Stromal cell of bone marrow (primary cell): ENCODE data around the gene HOXA7.

Experiments
- DNase-seq: peaks from one replicate; pipeline ENCODE4 v3.0.0-alpha.2; 2012; ENCODE audit warnings: low read depth

Gene HOXA7

DNA sequence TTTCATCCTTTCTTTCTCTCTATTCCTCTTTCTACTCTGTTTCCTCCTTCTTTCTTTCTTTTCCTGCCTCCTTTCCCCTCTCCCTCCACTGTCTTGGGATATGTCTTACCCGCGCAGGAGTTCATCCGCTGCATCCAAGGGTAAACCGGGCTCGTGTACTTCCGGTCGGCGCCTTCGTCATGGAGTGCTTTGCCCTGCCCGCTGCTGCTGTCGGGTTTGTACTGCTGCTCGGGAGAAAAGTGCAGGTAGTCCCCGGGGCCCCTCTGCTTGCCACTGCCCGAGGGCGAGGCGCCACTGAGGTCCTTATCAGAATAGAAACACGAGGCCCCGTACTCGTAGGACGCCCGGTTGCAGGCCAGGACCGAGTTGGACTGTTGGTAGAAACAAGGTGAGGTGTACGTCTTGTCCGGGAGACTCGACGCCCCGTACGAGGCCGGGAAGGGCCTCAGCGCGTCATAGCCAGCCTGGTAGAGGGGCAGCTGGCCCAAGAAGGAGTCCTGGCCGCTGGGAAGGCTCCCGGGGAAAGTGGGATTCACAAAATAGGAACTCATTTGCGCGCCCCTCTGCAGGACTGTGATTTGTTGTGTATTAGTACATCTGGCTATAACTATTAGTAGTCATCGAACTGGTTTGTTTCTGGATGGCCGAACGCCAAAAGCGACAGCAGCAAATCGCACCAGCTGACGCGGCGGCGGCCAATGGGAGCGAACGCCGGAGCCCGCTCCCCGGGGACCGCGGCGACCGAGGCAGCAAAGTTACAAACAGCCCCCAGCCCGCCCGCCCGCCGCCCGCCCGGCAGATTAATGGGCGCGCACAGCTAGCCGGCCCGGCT lies 9.1 kb downstream of the HOXA7 start, which contains the start of gene HOXA6:
Gene HOXA6 (minus strand): TSS at position 576 of the 832 bp plus-strand sequence. CDS start 25 bp downstream, at position 551.
- DNase-seq: no peak

GRCh38 chr7:27146491-27147198 lies 9.8 kb downstream of the HOXA7 start:
- no peak for DNase-seq

- DNase-seq: no peak
These were observed 10.5 kb downstream of the HOXA7 start for GRCh38 chr7:27145914-27146412.

DNA sequence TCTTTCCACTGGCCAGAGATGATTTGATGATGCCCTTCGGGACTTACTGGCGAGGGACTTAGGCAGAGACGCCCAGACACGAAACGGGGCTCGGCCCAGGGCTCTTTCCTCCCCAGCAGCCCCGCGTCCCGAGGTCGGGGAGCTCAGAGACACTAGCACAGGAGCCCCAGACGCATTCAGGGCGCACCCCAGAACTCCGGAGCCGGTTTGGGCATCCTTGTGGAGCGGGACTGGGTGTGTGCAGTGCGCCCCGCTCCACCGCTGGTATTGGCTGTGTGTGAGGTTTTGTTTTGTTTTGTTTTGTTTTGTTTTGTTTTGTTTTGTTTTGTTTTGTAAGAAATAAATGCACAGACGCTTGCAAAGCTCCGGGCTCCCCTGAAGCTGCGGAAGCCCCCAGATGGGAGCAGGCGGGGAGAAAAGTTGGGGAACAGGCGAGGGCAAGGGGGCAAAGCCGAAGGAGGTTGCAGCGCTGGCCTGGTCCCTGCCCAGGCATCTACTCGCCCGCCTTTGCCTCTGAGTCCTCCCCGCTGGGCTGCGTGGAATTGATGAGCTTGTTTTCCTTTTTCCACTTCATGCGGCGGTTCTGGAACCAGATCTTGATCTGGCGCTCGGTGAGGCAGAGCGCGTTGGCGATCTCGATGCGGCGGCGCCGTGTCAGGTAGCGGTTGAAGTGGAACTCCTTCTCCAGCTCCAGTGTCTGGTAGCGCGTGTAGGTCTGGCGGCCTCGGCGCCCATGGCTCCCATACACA lies 11.1 kb downstream of the HOXA7 start:
- no peak for DNase-seq

GRCh38 chr7:27144781-27145164 lies 11.7 kb downstream of the HOXA7 start:
- no peak for DNase-seq

DNA sequence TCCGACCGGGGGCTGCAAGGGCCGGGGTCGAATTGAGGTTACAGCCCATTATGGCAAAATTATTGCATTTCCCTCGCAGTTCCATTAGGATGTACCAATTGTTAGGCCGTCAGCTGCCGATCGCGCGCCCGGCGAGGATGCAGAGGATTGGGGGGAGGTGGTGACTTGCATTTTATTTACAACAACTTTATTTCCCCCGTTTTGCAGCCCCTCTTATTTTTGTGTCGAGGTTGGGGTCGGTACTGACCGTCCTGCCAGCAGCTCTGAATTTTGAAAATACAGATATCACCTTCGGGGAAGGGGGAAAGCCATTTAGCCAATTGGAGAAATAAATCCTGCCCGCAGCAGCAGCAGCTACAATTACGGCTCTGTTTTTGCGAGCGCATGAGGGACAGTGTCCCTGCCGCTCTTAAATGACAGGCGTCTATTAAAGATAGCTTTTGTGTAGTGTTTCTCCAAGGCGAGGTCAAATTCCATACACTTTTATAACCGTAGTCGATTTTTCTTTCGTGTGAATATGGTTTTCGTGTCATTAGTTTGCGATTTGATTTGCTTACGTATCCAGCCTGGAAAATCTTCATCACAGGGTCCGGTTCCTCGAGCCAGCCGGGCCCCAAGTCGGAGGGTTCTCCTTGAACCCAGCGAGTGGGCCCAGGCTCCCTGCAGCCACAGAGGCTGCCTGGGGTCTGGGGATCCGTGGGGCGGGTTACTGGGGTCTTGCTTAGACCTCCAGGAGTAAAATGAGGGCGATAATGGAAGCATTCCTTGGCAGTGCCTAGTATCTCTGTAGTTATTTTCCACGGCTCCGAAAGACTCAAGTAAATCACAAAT lies 12.3 kb downstream of the HOXA7 start:
- no peak for DNase-seq

DNA sequence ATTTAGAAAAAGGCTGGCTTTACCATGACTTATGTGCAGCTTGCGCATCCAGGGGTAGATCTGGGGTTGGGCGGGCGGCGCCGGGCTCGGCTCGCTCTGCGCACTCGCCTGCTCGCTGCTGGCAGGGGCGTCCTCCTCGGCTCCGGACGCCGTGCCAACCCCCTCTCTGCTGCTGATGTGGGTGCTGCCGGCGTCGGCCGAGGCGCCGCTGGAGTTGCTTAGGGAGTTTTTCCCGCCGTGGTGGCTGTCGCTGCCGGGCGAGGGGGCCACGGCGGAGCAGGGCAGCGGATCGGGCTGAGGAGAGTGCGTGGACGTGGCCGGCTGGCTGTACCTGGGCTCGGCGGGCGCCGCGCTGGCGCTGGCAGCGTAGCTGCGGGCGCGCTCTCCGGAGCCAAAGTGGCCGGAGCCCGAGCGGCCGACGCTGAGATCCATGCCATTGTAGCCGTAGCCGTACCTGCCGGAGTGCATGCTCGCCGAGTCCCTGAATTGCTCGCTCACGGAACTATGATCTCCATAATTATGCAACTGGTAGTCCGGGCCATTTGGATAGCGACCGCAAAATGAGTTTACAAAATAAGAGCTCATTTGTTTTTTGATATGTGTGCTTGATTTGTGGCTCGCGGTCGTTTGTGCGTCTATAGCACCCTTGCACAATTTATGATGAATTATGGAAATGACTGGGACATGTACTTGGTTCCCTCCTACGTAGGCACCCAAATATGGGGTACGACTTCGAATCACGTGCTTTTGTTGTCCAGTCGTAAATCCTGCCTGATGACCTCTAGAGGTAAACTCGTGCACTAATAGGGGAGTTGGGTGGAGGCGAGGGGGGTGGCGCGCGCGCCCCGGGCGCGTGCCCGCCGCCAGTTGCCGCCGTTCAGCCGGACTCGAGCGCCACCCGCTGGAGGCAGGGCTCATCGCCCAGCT lies 13.2 kb downstream of the HOXA7 start, which contains the start of gene HOXA5:
Gene HOXA5 (minus strand): TSS at position 659 of the 927 bp plus-strand sequence. CDS start 74 bp downstream, at position 585.
- peak; percentile 88 for DNase-seq

GRCh38 chr7:27142580-27143022 lies 13.9 kb downstream of the HOXA7 start:
- DNase-seq: no peak

GRCh38 chr7:27141923-27142579 lies 14.4 kb downstream of the HOXA7 start:
- DNase-seq: no peak

DNA sequence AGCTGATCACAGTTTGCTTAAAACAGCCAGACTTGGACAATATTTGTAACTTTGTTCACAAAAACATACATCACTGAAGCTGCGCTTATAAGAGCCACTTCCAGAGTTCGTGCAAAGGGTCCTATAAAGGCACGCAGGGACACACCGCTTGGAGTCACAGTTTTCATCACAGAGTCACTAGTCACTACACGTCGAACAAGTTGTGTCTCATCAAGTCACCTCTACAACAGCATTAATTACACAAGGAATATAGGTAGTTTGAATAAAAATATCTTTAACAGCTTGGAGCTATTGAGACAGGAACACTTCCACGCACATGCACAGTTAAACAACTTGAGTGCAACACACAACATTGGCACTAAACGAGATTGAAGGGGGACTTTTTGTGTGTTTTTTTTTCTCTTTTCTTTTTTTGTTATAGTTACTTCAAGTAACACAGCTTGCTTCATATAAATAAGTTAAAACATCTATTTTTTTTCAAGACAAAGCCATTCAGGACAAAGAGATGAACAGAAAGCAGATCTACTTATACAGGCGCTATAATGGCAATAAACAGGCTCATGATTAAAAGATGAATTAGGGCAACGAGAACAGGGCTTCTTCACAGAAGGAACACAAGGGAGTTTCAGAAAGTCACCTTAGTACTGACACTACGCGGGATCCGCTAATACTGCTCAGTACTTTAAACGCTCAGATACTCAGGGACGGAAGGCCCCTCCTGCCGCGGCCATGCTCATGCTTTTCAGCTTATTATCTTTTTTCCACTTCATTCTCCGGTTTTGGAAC lies 15.1 kb downstream of the HOXA7 start:
- no peak for DNase-seq

DNA sequence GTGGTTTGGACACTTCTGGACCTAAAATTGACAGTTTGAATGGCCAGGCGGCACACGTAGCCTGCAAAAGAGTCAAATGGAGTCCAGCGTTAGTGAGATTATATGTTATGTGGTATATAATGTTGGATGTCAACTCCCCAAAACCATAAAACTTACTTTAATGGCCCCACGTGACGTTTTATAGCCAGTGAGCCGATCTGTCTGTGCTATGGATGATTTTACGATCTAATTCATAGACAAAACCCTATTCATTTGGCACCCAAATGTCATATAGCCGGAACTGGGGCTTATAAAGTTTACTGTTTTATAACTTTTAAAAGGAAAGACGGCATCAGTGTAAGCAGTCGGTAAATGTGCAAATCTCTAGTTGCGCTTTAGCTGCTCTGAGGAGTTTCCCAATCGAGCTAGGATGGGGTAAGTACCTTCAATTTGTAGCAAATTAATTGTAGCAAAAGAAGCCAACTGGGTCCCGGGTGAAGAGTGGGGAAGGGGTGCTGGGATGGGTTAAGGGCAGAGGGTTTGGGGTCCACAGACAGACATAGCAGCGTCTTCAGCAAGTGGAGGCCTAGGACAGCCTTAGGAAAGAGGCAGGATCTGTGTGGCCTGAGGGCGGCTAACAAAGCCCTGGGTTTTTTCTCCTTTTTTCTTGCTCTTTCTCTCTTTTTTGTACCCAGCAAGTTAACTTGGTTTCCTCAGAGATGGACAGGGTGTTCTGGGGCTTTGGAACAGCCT lies 16.2 kb downstream of the HOXA7 start:
- DNase-seq: no peak

DNA sequence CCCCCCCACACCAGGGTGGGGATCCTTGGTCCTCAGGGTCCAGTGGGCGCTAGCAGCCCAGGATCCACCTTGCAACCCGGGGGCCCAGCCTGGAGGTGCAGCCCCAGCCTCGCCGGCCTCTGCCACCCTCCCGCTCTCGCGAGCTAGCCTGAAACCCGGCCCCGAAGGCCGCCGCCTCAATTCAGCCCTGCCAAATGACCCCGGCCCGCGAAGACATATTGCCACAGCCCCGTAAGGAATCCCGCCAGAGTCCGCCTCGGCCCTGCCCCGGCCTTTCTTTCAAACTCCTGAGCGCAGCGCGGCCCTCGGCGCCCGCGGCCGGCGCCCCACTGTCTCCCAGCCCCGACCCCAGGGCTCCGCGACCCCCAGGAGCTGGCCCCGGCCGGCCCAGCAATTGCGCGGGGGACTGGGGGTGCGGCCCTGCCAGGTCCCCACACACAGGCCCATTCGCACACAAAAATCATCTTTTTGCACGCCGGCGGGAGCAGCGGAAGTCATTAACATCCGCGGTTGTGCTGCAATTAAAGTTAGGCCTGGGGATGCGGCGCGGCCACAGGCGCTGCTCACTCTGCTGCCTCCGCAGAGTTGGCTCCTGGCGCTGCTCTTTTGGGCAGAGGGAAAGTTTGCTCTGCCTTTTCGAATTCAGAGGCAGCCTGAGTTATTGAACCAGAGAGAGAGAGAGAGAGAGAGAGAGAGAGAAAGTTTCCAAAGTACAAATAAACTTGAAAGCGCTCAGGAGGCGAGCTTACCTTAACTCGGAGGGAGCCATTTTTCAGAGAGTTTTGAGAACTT lies 16.9 kb downstream of the HOXA7 start:
- no peak for DNase-seq

- no peak for DNase-seq
These were observed 17.5 kb downstream of the HOXA7 start for GRCh38 chr7:27138985-27139333.

DNA sequence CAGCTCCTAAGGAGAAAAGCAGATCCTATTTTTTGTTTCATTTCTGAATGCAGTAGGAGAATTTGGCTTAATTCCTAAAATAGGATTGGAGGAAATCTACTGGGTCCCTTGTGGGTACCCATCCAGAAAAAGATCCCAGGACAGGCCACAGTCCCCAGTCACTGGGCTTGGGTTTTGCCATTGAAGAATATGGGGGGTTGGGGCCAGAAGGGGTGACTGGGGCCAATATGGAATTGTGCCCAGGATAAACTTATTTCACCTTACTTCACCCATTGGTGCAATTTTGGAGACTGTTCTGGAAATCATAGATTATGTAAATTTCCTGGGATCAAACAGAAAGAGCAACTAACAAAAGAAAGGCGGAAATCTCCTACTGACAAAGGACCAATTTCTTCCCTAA lies 18.0 kb downstream of the HOXA7 start:
- DNase-seq: no peak

GRCh38 chr7:27137640-27138315 lies 18.7 kb downstream of the HOXA7 start:
- DNase-seq: no peak

DNA sequence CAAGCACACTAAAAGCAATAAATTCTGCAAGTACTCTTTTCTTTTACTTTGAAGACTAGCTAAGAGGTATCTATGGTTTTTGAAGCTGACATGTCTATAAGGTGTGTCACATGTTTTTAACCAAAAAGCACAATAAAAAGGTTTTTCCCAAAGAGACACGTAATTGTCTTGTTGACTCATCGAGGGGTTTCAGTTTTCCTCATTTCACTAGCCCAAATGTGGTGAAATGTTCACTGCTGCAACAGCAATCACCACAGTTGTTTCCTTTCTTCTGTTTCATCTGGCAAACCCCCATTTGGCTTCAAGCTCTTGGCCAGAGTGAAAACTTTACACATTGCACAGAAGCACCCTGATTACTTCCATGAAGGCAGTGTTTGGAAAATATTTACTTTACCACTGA lies 22.1 kb downstream of the HOXA7 start:
- peak; percentile 97 for DNase-seq
